Mesendoderm (in vitro differentiated cells): Measurements from ENCODE around the gene PGAP2.
"Not testable (repeated sequence)": the region's sequence is repeated elsewhere in the genome, so short reads cannot be mapped to it uniquely, and the experiment has no call there.

ENCODE experiments used
- DNase-seq: peaks from one replicate; pipeline ENCODE4 v3.0.0; 2013
- H2AK5ac ChIP-seq: 2 replicates; pipeline ENCODE4 v1.6.1; 2013; ENCODE audit warnings: low read length, inconsistent platforms
- H2BK120ac ChIP-seq: 2 replicates; pipeline ENCODE4 v1.6.1; 2013; ENCODE audit warnings: low read depth, mild to moderate bottlenecking, low read length, moderate library complexity, mixed read lengths
- H2BK15ac ChIP-seq: replicated peaks from 2 replicates; pipeline ENCODE4 v1.6.1; 2013; ENCODE audit warnings: low read depth, mild to moderate bottlenecking, moderate library complexity
- H2BK5ac ChIP-seq: 2 replicates; pipeline ENCODE4 v1.6.1; 2013; ENCODE audit warnings: low read length, inconsistent platforms
- H3K18ac ChIP-seq: 2 replicates; pipeline ENCODE4 v1.6.1; 2013; ENCODE audit warnings: mild to moderate bottlenecking, low read length, mixed read lengths
- H3K23ac ChIP-seq: one replicate; pipeline ENCODE4 v1.6.1; 2013; ENCODE audit warnings: low read length
- H3K27ac ChIP-seq: 2 replicates; pipeline ENCODE4 v1.5.1; 2013; ENCODE audit warnings: low read depth, mild to moderate bottlenecking, inconsistent platforms, low read length, moderate library complexity
- H3K27me3 ChIP-seq: 2 replicates; pipeline ENCODE4 v1.6.1; 2013; ENCODE audit warnings: low read length, control low read depth, mild to moderate bottlenecking, inconsistent platforms; ENCODE audit not compliant: insufficient read depth, poor library complexity
- H3K36me3 ChIP-seq: 2 replicates; pipeline ENCODE4 v1.6.1; 2013; ENCODE audit warnings: low read length, inconsistent platforms; ENCODE audit not compliant: control insufficient read depth, insufficient read depth
- H3K4ac ChIP-seq: one replicate; pipeline ENCODE4 v1.6.1; 2013; ENCODE audit warnings: low read depth, mild to moderate bottlenecking, low read length, moderate library complexity
- H3K4me1 ChIP-seq: 2 replicates; pipeline ENCODE4 v1.6.1; 2013; ENCODE audit warnings: low read depth, low read length, inconsistent platforms; ENCODE audit not compliant: control insufficient read depth
- H3K4me2 ChIP-seq: 2 replicates; pipeline ENCODE4 v1.6.1; 2013; ENCODE audit warnings: low read length
- H3K4me3 ChIP-seq: 2 replicates; pipeline ENCODE4 v1.5.1; 2013; ENCODE audit warnings: mild to moderate bottlenecking, low read length
- H3K56ac ChIP-seq: one replicate; pipeline ENCODE4 v1.6.1; 2013; ENCODE audit warnings: low read length
- H3K79me1 ChIP-seq: 2 replicates; pipeline ENCODE4 v1.6.1; 2013; ENCODE audit warnings: low read length, inconsistent platforms
- H3K79me2 ChIP-seq: 2 replicates; pipeline ENCODE4 v1.6.1; 2013; ENCODE audit warnings: mild to moderate bottlenecking, low read length; ENCODE audit not compliant: control insufficient read depth, insufficient read depth
- H3K9ac ChIP-seq: 2 replicates; pipeline ENCODE4 v1.6.1; 2013; ENCODE audit warnings: low read length, inconsistent platforms
- H4K5ac ChIP-seq: one replicate; pipeline ENCODE4 v1.6.1; 2013; ENCODE audit warnings: low read length
- H4K8ac ChIP-seq: one replicate; pipeline ENCODE4 v1.6.1; 2013; ENCODE audit warnings: low read depth, mild to moderate bottlenecking, control low read depth, low read length, moderate library complexity
- WGBS: extraction: QIAGEN DNeasy Blood & Tissue Kit; methylation state at CpG from one replicate; pipeline ENCODE4 v1.1.7; 2013; ENCODE audit warnings: low lambda C conversion rate, missing lambda C conversion rate; ENCODE audit not compliant: insufficient coverage; ENCODE audit errors: extremely low coverage; 5-methylcytosine and 5-hydroxymethylcytosine counted together

Gene PGAP2

DNA sequence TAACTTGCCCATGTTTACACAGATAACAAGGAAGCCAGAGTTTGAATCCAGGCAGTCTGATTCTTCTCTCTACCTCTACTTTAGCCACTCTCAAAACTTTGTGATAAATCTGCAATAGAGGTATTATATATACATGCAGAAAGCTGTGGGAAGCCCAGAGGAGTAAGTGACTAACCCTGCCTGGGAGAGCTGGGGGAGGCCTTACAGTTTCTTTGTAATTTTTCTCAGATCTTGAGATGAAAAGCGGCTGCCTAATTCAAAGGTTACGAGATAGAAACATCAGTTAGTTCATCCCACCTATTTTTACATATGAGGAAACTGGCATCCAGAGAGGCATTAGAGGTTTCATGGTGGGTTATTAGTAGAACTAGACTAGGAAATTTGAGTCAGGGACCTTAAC lies 52.0 kb downstream of the PGAP2 start:
- Histone ChIP-seq H2BK15ac (no peak overlapping the region), H3K4me3 (no peak overlapping the region), H2BK5ac (no peak overlapping the region), H3K27me3 (no peaks in the 10 kb centered on the region), H3K36me3 (no peaks in the 10 kb centered on the region), H3K4me2 (no peak overlapping the region), H3K18ac (no peak overlapping the region), H3K79me1 (peaks cover 6% of the 10 kb centered on the region), H2BK120ac (no peak overlapping the region), H3K4me1 (peaks cover 8% of the 10 kb centered on the region), H3K4ac (no peak overlapping the region), H3K9ac (no peak overlapping the region), H3K79me2 (no peaks in the 10 kb centered on the region), H3K56ac (no peak overlapping the region), H3K27ac (no peak overlapping the region), H4K8ac (no peak overlapping the region), H3K23ac (no peak overlapping the region), H2AK5ac (no peak overlapping the region), H4K5ac (no peak overlapping the region)
- WGBS: no CpG with 5 or more reads among the region's 2 CpGs
- DNase-seq: no peak

GRCh38 chr11:3860898-3861393 lies 52.6 kb downstream of the PGAP2 start:
- H3K36me3 ChIP-seq, H3K79me1 ChIP-seq, DNase-seq, H2BK120ac ChIP-seq, H3K9ac ChIP-seq, H4K8ac ChIP-seq, H2AK5ac ChIP-seq, H3K4ac ChIP-seq, H3K4me2 ChIP-seq, H3K27me3 ChIP-seq, H4K5ac ChIP-seq, H3K23ac ChIP-seq, H3K18ac ChIP-seq, H2BK15ac ChIP-seq, H3K56ac ChIP-seq, H2BK5ac ChIP-seq, H3K79me2 ChIP-seq, H3K27ac ChIP-seq, H3K4me3 ChIP-seq: not testable (repeated sequence)
- H3K4me1 ChIP-seq: peaks cover 11% of the 10 kb centered on the region
- WGBS: no CpG with 5 or more reads among the region's 4 CpGs

- Histone ChIP-seq H2AK5ac (no peak overlapping the region), H3K36me3 (no peaks in the 10 kb centered on the region), H4K8ac (no peak overlapping the region), H2BK120ac (no peak overlapping the region), H2BK5ac (no peak overlapping the region), H3K79me2 (no peaks in the 10 kb centered on the region), H3K27me3 (no peaks in the 10 kb centered on the region), H3K4me2 (no peak overlapping the region), H3K23ac (no peak overlapping the region), H3K18ac (no peak overlapping the region), H3K4me1 (peaks cover 7% of the 10 kb centered on the region), H3K79me1 (peaks cover 6% of the 10 kb centered on the region), H3K56ac (no peak overlapping the region), H4K5ac (no peak overlapping the region), H3K9ac (no peak overlapping the region), H2BK15ac (no peak overlapping the region), H3K27ac (no peak overlapping the region), H3K4me3 (no peak overlapping the region), H3K4ac (no peak overlapping the region)
- WGBS: no CpG with 5 or more reads among the region's 1 CpG
- no peak for DNase-seq
These were observed 53.3 kb downstream of the PGAP2 start for GRCh38 chr11:3861683-3862082.

GRCh38 chr11:3865388-3866193 lies 57.2 kb downstream of the PGAP2 start:
- WGBS: no CpG with 5 or more reads among the region's 3 CpGs
- H3K27me3 ChIP-seq: no peaks in the 10 kb centered on the region
- no peaks in the 10 kb centered on the region for H3K36me3 ChIP-seq
- H3K23ac ChIP-seq: no peak overlapping the region
- no peak overlapping the region for H3K27ac ChIP-seq
- DNase-seq: no peak
- H3K18ac ChIP-seq: no peak overlapping the region
- H2BK15ac ChIP-seq: no peak overlapping the region
- H3K4ac ChIP-seq: no peak overlapping the region
- H3K56ac ChIP-seq: no peak overlapping the region
- no peak overlapping the region for H2AK5ac ChIP-seq
- no peak overlapping the region for H3K4me2 ChIP-seq
- H2BK5ac ChIP-seq: no peak overlapping the region
- no peak overlapping the region for H3K4me3 ChIP-seq
- no peak overlapping the region for H4K5ac ChIP-seq
- peaks cover 7% of the 10 kb centered on the region for H3K4me1 ChIP-seq
- no peaks in the 10 kb centered on the region for H3K79me2 ChIP-seq
- H2BK120ac ChIP-seq: no peak overlapping the region
- H3K9ac ChIP-seq: peak overlapping the region; percentile 5
- H4K8ac ChIP-seq: no peak overlapping the region
- H3K79me1 ChIP-seq: peaks cover 2% of the 10 kb centered on the region

- no peak overlapping the region for H3K27ac ChIP-seq
- DNase-seq: peak; percentile 78
- WGBS: no CpG with 5 or more reads among the region's 5 CpGs
These were observed 57.8 kb downstream of the PGAP2 start for GRCh38 chr11:3866206-3866605.

DNA sequence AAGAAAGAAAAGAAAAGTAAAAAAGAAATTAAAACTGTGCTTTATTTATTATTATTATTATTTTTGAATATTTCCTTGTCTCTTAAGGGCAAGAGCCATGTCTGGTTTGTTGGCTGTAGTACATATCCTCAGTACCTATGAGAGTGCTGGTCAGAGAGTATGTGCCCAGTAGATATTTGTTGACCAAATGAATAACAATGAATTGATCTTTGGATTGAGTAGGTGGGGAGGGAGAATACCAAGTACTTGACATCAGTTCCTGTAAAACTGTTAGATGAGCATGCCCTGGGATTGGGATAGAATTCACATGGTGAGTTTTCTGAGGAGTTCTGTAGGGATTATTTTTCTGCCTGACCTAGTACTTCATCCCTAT lies 58.5 kb downstream of the PGAP2 start:
- Histone ChIP-seq H3K9ac (no peak overlapping the region), H3K36me3 (no peaks in the 10 kb centered on the region), H3K79me2 (no peaks in the 10 kb centered on the region), H4K8ac (no peak overlapping the region), H3K27me3 (no peaks in the 10 kb centered on the region), H2BK15ac (no peak overlapping the region), H4K5ac (no peak overlapping the region), H3K4me3 (no peak overlapping the region), H3K79me1 (peaks cover 2% of the 10 kb centered on the region), H3K4me1 (peaks cover 7% of the 10 kb centered on the region), H3K4me2 (no peak overlapping the region), H3K18ac (no peak overlapping the region), H2AK5ac (no peak overlapping the region), H3K56ac (no peak overlapping the region), H3K23ac (no peak overlapping the region), H2BK120ac (no peak overlapping the region), H3K4ac (no peak overlapping the region), H2BK5ac (no peak overlapping the region), H3K27ac (no peak overlapping the region)
- no peak for DNase-seq

More at GRCh38 chr11:3866206-3866605, 57.8 kb downstream of the PGAP2 start:
- no peak overlapping the region for H2AK5ac ChIP-seq
- H3K4me1 ChIP-seq: peaks cover 7% of the 10 kb centered on the region
- peaks cover 2% of the 10 kb centered on the region for H3K79me1 ChIP-seq
- H2BK15ac ChIP-seq: no peak overlapping the region
- no peak overlapping the region for H3K56ac ChIP-seq
- H3K18ac ChIP-seq: no peak overlapping the region
- no peak overlapping the region for H3K4me3 ChIP-seq
- no peaks in the 10 kb centered on the region for H3K36me3 ChIP-seq
- H3K79me2 ChIP-seq: no peaks in the 10 kb centered on the region
- no peak overlapping the region for H2BK120ac ChIP-seq
- H2BK5ac ChIP-seq: no peak overlapping the region
- H4K8ac ChIP-seq: no peak overlapping the region
- H3K23ac ChIP-seq: no peak overlapping the region
- H4K5ac ChIP-seq: no peak overlapping the region
- no peak overlapping the region for H3K4ac ChIP-seq
- no peak overlapping the region for H3K9ac ChIP-seq
- no peak overlapping the region for H3K4me2 ChIP-seq
- H3K27me3 ChIP-seq: no peaks in the 10 kb centered on the region
